ENCODE data around the gene SLC4A4. TPM values are rescaled to one million over a fixed set of nuclear protein-coding genes. Genes with fewer than 3 reads are reported as not detected.

Gene SLC4A4
- polyA plus RNA-seq, 1 donor = 11.2 TPM

DNA sequence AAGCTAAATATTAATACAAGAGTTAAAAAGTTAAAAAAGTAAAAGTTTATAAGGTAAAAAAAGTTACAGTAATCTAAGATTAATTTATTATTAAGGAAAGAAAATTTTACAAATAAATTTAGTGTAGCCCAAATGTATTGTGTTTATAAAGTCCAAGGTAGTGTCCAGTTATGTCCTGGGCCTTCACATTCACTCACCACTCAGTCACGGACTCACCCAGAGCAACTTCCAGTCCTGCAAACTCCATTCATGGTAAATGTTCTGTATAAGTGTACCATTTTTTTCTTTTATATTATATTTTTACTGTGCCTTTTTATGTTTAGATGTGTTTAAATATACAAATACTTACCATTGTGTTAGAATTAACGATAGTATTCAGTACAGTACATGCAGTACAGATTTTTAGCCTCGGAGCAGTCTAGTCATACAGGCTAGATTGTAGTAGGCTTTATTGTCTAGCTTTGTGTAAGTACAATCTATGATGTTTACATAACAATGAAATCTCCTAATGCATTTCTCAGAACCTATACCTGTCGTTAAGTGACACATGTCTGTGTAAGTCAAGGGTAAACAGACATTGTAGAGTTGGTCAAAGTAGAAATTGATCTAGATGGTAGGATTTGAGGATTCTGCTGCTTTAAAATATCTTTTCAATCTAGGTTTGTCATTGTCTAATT, 247.4 kb downstream of the SLC4A4 start:
- 54% methylated on average over 2 of the region's 4 CpGs for WGBS (ENCODE audit: insufficient coverage, low lambda C conversion rate)
- no peak for DNase-seq
- no peaks in the 10 kb centered on the region for H3K36me3 ChIP-seq (ENCODE audit: control insufficient read depth, insufficient read depth, low read length)
- H3K9me3 ChIP-seq (ENCODE audit: control insufficient read depth, low read depth, low read length) = no peaks in the 10 kb centered on the region
- no peaks in the 10 kb centered on the region for H3K4me1 ChIP-seq (ENCODE audit: control insufficient read depth, insufficient read depth, low read length)
- no peak overlapping the region for H3K4me3 ChIP-seq (ENCODE audit: low read length)
- H3K27ac ChIP-seq (ENCODE audit: low read length) = no peak overlapping the region
- no peaks in the 10 kb centered on the region for H3K27me3 ChIP-seq (ENCODE audit: control insufficient read depth, insufficient read depth, low read length)

DNA sequence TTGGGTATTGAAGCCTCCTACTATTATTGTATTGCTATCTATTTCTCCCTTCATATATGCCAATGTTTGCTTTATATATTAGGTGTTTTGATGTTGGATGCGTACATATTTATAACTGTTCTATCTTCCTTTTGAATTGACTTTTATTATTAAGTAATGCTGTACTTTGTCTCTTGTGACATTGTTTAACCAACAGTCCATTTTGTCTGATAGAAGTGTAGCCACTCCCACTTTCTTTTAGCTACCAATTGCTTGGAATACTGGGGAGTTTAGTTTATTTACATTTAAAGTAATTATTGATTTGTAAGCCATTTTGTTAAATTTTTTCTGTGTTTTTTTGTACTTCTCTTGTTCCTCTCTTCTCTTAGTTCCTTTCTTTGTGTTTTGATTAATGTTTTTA, 249.2 kb downstream of the SLC4A4 start:
- Histone ChIP-seq H3K9me3 (ENCODE audit: control insufficient read depth, low read depth, low read length) (no peaks in the 10 kb centered on the region), H3K27me3 (ENCODE audit: control insufficient read depth, insufficient read depth, low read length) (no peaks in the 10 kb centered on the region), H3K4me1 (ENCODE audit: control insufficient read depth, insufficient read depth, low read length) (no peaks in the 10 kb centered on the region), H3K4me3 (ENCODE audit: low read length) (no peak overlapping the region), H3K36me3 (ENCODE audit: control insufficient read depth, insufficient read depth, low read length) (no peaks in the 10 kb centered on the region), H3K27ac (ENCODE audit: low read length) (no peak overlapping the region)
- DNase-seq = no peak
- no CpG with 5 or more reads among the region's 1 CpG for WGBS (ENCODE audit: insufficient coverage, low lambda C conversion rate)

DNA sequence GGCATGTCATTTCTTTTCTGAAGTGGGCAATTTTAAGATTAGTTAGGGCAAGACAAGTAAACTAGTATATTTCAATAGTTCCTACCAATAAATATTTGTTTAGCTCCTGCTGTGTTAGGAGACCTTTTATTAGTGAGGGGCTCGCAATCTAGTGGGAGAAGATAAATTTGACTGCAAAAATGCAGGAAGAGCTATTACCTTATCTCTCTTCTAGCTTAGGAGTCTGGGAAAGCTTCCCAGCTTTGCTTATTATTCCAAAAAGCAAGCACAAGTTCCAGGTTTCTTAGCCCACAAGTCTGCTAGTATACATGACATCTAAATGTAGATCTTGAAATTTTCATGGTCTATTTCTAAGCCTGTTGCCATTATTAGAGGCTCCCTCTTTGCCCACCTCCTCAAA, 254.0 kb downstream of the SLC4A4 start:
- no peaks in the 10 kb centered on the region for H3K4me1 ChIP-seq (ENCODE audit: control insufficient read depth, insufficient read depth, low read length)
- no peak overlapping the region for H3K27ac ChIP-seq (ENCODE audit: low read length)
- H3K27me3 ChIP-seq (ENCODE audit: control insufficient read depth, insufficient read depth, low read length) = no peaks in the 10 kb centered on the region
- no peaks in the 10 kb centered on the region for H3K9me3 ChIP-seq (ENCODE audit: control insufficient read depth, low read depth, low read length)
- no peak for DNase-seq
- WGBS (ENCODE audit: insufficient coverage, low lambda C conversion rate) = no CpG with 5 or more reads among the region's 1 CpG
- H3K4me3 ChIP-seq (ENCODE audit: low read length) = no peak overlapping the region
- H3K36me3 ChIP-seq (ENCODE audit: control insufficient read depth, insufficient read depth, low read length) = no peaks in the 10 kb centered on the region

DNA sequence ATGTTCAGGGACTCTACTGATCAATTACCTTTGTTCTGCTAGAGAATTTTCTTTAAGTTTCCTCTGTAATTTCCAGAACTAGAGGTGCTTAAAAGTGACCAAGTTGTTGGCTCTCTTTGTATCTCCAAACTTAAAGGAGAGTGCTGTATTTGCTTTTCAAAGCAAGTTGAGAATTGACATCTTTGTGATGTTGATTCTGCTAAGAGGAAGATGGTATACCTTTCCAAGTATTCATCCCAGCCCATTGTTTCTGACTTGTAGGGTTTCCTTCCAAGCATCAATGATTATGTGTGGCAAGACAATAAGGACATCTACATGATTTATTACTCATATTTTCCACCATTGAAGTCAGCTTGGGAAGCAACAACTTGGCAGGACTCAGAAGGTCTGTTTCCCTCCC, 254.5 kb downstream of the SLC4A4 start:
- DNase-seq = no peak
- no peaks in the 10 kb centered on the region for H3K9me3 ChIP-seq (ENCODE audit: control insufficient read depth, low read depth, low read length)
- H3K27me3 ChIP-seq (ENCODE audit: control insufficient read depth, insufficient read depth, low read length) = no peaks in the 10 kb centered on the region
- H3K4me1 ChIP-seq (ENCODE audit: control insufficient read depth, insufficient read depth, low read length) = no peaks in the 10 kb centered on the region
- H3K27ac ChIP-seq (ENCODE audit: low read length) = no peak overlapping the region
- no peak overlapping the region for H3K4me3 ChIP-seq (ENCODE audit: low read length)
- H3K36me3 ChIP-seq (ENCODE audit: control insufficient read depth, insufficient read depth, low read length) = no peaks in the 10 kb centered on the region

DNA sequence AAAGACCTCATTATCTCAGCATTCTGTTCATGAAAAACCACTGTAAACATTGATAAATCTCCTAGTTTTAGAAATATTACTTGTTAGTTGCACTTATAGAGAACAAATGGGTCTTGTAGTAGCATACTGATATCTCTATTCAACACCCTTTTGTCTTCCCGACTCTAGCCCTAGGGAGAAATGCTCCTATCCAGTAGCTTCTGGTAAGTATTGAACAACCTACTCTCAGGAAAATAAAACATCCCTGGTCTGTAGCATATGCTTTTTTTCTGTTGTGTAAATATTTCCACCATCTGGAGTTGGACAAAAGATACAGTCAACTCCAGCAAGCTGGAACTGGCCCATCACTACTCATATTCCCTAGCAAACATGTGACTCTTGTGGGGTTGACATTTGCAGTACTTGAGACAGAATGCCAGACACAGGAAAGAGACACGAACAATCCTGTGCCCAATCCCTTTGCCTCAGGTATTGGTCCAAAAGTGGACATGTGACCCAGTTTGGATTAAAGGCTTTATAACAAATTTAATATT, 256.8 kb downstream of the SLC4A4 start:
- Histone ChIP-seq H3K36me3 (ENCODE audit: control insufficient read depth, insufficient read depth, low read length) (no peaks in the 10 kb centered on the region), H3K4me1 (ENCODE audit: control insufficient read depth, insufficient read depth, low read length) (peaks cover 3% of the 10 kb centered on the region), H3K9me3 (ENCODE audit: control insufficient read depth, low read depth, low read length) (no peaks in the 10 kb centered on the region), H3K27me3 (ENCODE audit: control insufficient read depth, insufficient read depth, low read length) (no peaks in the 10 kb centered on the region), H3K4me3 (ENCODE audit: low read length) (no peak overlapping the region), H3K27ac (ENCODE audit: low read length) (no peak overlapping the region)
- no peak for DNase-seq
- 70% methylated on average over 2 of the region's 2 CpGs for WGBS (ENCODE audit: insufficient coverage, low lambda C conversion rate)

DNA sequence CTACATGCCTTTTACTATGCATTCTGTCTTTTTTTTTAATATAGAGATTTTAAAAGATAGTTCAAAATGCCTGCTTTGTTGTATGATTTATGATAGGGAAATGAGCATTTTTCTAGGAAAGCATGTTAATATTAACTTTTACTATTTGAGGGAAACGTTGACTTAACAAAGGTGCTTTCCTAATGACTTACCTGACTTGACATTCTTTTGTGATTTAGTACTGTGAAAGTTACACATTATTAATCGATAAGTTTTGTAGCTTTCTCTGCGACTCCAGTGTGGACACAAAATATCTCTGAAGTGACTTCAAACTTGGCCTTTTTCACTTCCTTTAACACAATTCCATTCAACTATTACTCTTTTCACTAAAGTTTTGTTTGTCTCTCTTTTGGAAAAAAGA, 260.8 kb downstream of the SLC4A4 start:
- 20% methylated on average over 1 of the region's 3 CpGs for WGBS (ENCODE audit: insufficient coverage, low lambda C conversion rate)
- Histone ChIP-seq H3K4me1 (ENCODE audit: control insufficient read depth, insufficient read depth, low read length) (peaks cover 10% of the 10 kb centered on the region), H3K36me3 (ENCODE audit: control insufficient read depth, insufficient read depth, low read length) (no peaks in the 10 kb centered on the region), H3K27ac (ENCODE audit: low read length) (no peak overlapping the region), H3K27me3 (ENCODE audit: control insufficient read depth, insufficient read depth, low read length) (no peaks in the 10 kb centered on the region), H3K4me3 (ENCODE audit: low read length) (no peak overlapping the region), H3K9me3 (ENCODE audit: control insufficient read depth, low read depth, low read length) (no peaks in the 10 kb centered on the region)
- peak in 1 of 2 donors; percentile 63 for DNase-seq

DNA sequence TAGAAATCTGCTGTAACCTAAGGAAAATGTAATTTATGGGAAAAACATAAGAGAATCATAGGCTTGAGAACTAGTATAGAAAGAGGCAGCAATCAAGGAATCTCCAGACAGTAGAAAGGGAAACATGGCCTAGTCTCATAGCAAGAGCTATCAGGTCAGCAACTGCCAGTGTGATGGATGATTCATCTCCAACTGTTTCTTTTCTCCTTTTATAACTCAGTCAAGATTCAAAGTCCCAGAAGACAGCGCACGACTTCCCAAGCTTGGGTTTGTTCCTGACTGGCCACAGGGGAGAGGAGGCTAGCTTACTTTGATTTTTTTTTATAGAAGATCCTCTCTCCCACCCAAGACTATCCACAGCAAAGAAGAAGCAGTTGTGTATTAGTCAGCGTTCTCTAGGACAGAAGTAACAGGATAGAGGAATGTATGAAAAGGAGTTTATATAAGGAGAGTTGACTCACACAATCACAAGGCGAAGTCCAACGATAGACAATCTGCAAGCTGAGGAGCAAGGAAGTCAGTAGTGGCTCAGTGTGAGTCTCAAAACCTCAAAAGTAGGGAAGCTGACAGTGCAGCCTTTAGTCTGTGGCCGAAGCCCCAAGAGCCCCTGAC, 263.6 kb downstream of the SLC4A4 start:
- H3K27ac ChIP-seq (ENCODE audit: low read length) = peak overlapping the region; percentile 70

DNA sequence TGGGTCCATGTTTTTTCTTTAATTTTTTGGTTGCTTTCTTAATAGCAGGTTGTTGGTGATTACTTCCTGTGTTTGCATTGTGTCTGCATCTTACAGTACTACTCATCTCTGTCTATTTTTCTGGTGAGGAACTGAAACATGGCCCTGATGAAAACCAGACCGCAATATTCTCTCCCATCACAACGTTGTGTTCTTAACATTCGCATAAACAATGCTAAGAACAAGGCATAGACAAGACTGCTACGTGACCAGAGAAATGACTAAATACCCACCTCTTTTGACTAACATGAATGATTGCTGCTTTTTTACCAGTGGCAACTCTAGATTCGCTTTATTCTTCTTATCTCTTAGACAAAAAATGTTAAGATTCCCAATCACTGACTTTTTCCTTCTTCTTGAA, 266.0 kb downstream of the SLC4A4 start:
- Histone ChIP-seq H3K9me3 (ENCODE audit: control insufficient read depth, low read depth, low read length) (no peaks in the 10 kb centered on the region), H3K27ac (ENCODE audit: low read length) (no peak overlapping the region), H3K27me3 (ENCODE audit: control insufficient read depth, insufficient read depth, low read length) (no peaks in the 10 kb centered on the region), H3K4me1 (ENCODE audit: control insufficient read depth, insufficient read depth, low read length) (peaks cover 10% of the 10 kb centered on the region), H3K36me3 (ENCODE audit: control insufficient read depth, insufficient read depth, low read length) (no peaks in the 10 kb centered on the region), H3K4me3 (ENCODE audit: low read length) (no peak overlapping the region)
- 83% methylated on average over 1 of the region's 5 CpGs for WGBS (ENCODE audit: insufficient coverage, low lambda C conversion rate)
- DNase-seq = no peak

More for the DNA sequence above, 263.6 kb downstream of the SLC4A4 start:
- H3K27me3 ChIP-seq (ENCODE audit: control insufficient read depth, insufficient read depth, low read length) = no peaks in the 10 kb centered on the region
- H3K9me3 ChIP-seq (ENCODE audit: control insufficient read depth, low read depth, low read length) = no peaks in the 10 kb centered on the region
- DNase-seq = peak; percentile 75 to 94
- H3K36me3 ChIP-seq (ENCODE audit: control insufficient read depth, insufficient read depth, low read length) = no peaks in the 10 kb centered on the region
- no CpG with 5 or more reads among the region's 6 CpGs for WGBS (ENCODE audit: insufficient coverage, low lambda C conversion rate)
- H3K4me3 ChIP-seq (ENCODE audit: low read length) = no peak overlapping the region
- peaks cover 10% of the 10 kb centered on the region for H3K4me1 ChIP-seq (ENCODE audit: control insufficient read depth, insufficient read depth, low read length)

DNA sequence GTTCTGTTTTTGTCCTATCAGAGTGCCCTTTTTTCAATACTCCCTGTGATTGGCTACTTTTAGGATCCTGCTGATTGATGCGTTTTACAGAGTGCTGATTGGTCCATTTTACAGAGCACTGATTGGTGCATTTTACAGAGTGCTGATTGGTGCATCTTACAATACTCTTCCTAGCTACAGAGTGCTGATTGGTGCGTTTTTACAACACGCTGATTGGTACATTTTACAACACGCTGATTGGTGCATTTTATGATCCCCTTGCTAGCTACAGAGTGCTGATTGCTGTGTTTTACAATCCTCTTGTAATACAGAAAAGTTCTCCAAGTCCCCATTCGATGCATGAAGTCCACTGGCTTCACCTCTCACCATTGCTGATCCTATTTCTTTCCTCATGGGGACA, 268.3 kb downstream of the SLC4A4 start:
- 100% methylated on average over 2 of the region's 5 CpGs for WGBS (ENCODE audit: insufficient coverage, low lambda C conversion rate)
- Histone ChIP-seq H3K4me3 (ENCODE audit: low read length) (no peak overlapping the region), H3K9me3 (ENCODE audit: control insufficient read depth, low read depth, low read length) (no peaks in the 10 kb centered on the region)

DNA sequence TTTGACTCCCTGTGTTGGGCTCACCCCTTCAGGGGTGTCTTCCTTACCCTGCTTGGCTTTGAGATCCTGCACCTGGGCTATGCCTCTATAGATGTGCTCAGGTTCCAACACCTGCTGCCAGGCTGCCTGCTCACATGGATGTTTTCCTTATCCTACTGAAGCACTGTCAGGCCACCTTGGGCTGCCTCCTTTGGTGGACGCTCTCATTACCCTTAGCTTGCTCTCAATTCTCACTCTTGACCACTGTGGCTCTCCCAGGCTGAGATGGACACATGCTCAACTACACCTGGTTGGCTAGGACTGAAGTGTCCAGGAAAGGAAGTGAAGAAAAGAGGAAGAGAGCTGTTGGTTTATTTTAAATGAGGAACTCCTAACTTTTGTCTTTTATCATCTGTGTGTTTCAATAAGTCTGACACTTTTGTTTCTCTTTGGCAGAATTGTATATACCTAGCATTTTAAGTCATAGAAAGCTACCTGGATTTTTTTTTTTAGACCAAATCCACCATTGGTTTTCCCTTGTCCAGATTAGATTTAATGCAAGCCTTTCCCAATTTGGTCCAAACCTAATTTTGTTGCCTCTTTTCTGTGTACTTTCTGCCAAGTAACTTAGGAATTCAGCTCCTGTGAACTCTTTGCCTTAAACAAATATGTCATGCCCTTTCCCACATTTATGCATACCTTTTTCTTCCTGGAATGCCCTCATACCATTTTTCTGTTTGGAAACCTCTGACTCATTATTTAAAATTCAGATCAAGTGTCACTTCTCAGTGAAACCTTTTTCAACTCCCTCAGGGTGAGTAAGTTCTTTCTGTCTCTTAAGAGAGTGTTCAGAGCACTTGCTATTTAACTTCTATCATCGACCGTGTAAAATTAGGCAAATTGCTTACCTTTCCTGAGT, 269.2 kb downstream of the SLC4A4 start:
- H3K36me3 ChIP-seq (ENCODE audit: control insufficient read depth, insufficient read depth, low read length) = no peaks in the 10 kb centered on the region
- WGBS (ENCODE audit: insufficient coverage, low lambda C conversion rate) = no CpG with 5 or more reads among the region's 3 CpGs
- no peak overlapping the region for H3K27ac ChIP-seq (ENCODE audit: low read length)
- H3K9me3 ChIP-seq (ENCODE audit: control insufficient read depth, low read depth, low read length) = no peaks in the 10 kb centered on the region
- no peaks in the 10 kb centered on the region for H3K27me3 ChIP-seq (ENCODE audit: control insufficient read depth, insufficient read depth, low read length)
- no peaks in the 10 kb centered on the region for H3K4me1 ChIP-seq (ENCODE audit: control insufficient read depth, insufficient read depth, low read length)
- H3K4me3 ChIP-seq (ENCODE audit: low read length) = no peak overlapping the region
- no peak for DNase-seq

More for the DNA sequence above, 268.3 kb downstream of the SLC4A4 start:
- no peaks in the 10 kb centered on the region for H3K4me1 ChIP-seq (ENCODE audit: control insufficient read depth, insufficient read depth, low read length)
- H3K36me3 ChIP-seq (ENCODE audit: control insufficient read depth, insufficient read depth, low read length) = no peaks in the 10 kb centered on the region
- no peaks in the 10 kb centered on the region for H3K27me3 ChIP-seq (ENCODE audit: control insufficient read depth, insufficient read depth, low read length)
- DNase-seq = no peak
- no peak overlapping the region for H3K27ac ChIP-seq (ENCODE audit: low read length)

Data from large intestine (tissue), 3 donors.